ENCODE data around the gene SLC27A1. TPM values are rescaled to one million over a fixed set of nuclear protein-coding genes. Genes with fewer than 3 reads are reported as not detected.

SLC27A1 gene
- total RNA-seq, 1 donor from 2014 or later: 9.5 TPM

- no peaks in the 10 kb centered on the region for H3K9me3 ChIP-seq (ENCODE audit: insufficient read depth, low read depth, low read length)
- Mint-ChIP-seq H3K36me3 (ENCODE audit: low read depth, unreplicated experiment) (no peaks in the 10 kb centered on the region), H3K27me3 (ENCODE audit: low read depth, unreplicated experiment) (peaks cover 33% of the 10 kb centered on the region), H3K4me3 (ENCODE audit: unreplicated experiment) (no peak overlapping the region), H3K9me3 (ENCODE audit: unreplicated experiment) (no peaks in the 10 kb centered on the region), H3K27ac (ENCODE audit: unreplicated experiment) (no peak overlapping the region), H3K4me1 (ENCODE audit: low read depth, unreplicated experiment) (no peaks in the 10 kb centered on the region)
- H3K36me3 ChIP-seq (ENCODE audit: insufficient read depth, low read length): no peaks in the 10 kb centered on the region
- H2AFZ ChIP-seq (ENCODE audit: low read depth, low read length): no peak overlapping the region
- DNase-seq (ENCODE audit: low read depth): no peak
- peaks cover 22% of the 10 kb centered on the region for H3K27me3 ChIP-seq (ENCODE audit: insufficient read depth, low read length)
- no peaks in the 10 kb centered on the region for H4K20me1 ChIP-seq (ENCODE audit: insufficient read depth, low read length)
- no peak overlapping the region for H3K4me2 ChIP-seq (ENCODE audit: low read length)
- no peaks in the 10 kb centered on the region for H3K4me1 ChIP-seq (ENCODE audit: insufficient read depth, low read length)
- no peak for TF ChIP-seq CTCF (IDR thresholded peaks at IDR 0.05; ENCODE audit: insufficient read depth, low read depth, low read length)
- TF ChIP-seq EZH2 (IDR thresholded peaks at IDR 0.05; ENCODE audit: insufficient read depth, low read length): no peak
- FAIRE-seq: no peak
- no peak overlapping the region for H3K4me3 ChIP-seq (ENCODE audit: insufficient read depth, low read depth, low read length)
- no peak overlapping the region for H3K9ac ChIP-seq (ENCODE audit: low read length)
- no peaks in the 10 kb centered on the region for H3K79me2 ChIP-seq (ENCODE audit: insufficient read depth, low read length)
- H3K27ac ChIP-seq (ENCODE audit: low read depth, low read length): no peak overlapping the region
Observed at GRCh38 chr19:17458970-17459369, 11.4 kb upstream of the SLC27A1 start.

DNA sequence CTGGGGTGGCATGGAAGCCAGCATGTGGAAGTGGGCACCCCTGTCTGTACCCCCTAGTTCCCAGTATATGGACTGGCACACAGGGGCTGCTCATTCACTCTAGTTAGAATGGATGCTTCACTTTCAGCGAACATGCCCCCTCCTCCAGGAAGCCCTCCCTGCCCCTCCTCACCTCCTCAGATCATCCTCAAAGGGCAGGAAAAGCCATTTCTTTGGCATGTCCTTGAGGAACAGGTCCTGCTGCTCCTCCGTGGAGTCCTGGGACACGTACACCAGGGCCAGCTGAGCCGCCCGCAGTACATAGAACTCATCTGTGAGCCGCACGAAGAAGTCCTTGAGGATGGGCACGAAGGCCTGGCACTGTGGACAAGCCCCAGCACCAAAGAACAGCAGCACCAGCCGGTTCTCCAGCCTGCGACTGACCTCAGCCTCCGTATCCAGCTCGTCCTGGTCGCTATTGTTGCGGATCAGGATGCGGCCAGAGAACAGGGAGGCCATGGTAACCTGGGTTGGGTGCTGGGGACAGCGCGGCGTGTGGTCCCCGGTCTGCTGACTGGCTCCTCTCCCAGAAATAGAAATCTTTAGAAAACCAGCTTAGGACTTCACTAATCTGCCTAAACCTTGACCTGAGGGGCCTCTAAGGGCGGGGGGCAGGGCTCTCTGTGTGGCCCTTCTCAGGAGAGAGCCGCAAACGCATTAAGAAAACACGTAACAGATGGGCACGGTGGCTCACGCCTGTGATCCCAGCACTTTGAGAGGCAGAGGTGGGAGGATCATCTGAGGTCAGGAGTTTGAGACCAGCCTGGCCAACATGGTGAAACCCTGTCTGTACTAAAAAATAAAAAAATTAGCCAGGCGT is 9.7 kb upstream of the SLC27A1 start, which contains the start of gene NXNL1:
Gene NXNL1 (minus strand): TSS at position 555 of the 859 bp plus-strand sequence. CDS start 57 bp downstream, at position 498.
- no peaks in the 10 kb centered on the region for H3K9me3 Mint-ChIP-seq (ENCODE audit: unreplicated experiment)
- FAIRE-seq: no peak

More for the DNA sequence above, 9.7 kb upstream of the SLC27A1 start, which contains the start of gene NXNL1:
- Histone ChIP-seq H3K27me3 (ENCODE audit: insufficient read depth, low read length) (peaks cover 15% of the 10 kb centered on the region), H3K9ac (ENCODE audit: low read length) (no peak within 1 kb of the TSS), H2AFZ (ENCODE audit: low read depth, low read length) (no peak within 1 kb of the TSS), H3K4me1 (ENCODE audit: insufficient read depth, low read length) (no peaks in the 10 kb centered on the region), H3K4me3 (ENCODE audit: insufficient read depth, low read depth, low read length) (no peak within 1 kb of the TSS), H3K36me3 (ENCODE audit: insufficient read depth, low read length) (no peaks in the 10 kb centered on the region), H3K9me3 (ENCODE audit: insufficient read depth, low read depth, low read length) (no peaks in the 10 kb centered on the region), H3K4me2 (ENCODE audit: low read length) (no peak within 1 kb of the TSS), H3K79me2 (ENCODE audit: insufficient read depth, low read length) (no peaks in the 10 kb centered on the region), H3K27ac (ENCODE audit: low read depth, low read length) (no peak within 1 kb of the TSS), H4K20me1 (ENCODE audit: insufficient read depth, low read length) (no peaks in the 10 kb centered on the region)
- no peak for DNase-seq (ENCODE audit: low read depth)
- Mint-ChIP-seq H3K36me3 (ENCODE audit: low read depth, unreplicated experiment) (no peaks in the 10 kb centered on the region), H3K27ac (ENCODE audit: unreplicated experiment) (no peak within 1 kb of the TSS), H3K27me3 (ENCODE audit: low read depth, unreplicated experiment) (peaks cover 22% of the 10 kb centered on the region), H3K4me3 (ENCODE audit: unreplicated experiment) (no peak within 1 kb of the TSS), H3K4me1 (ENCODE audit: low read depth, unreplicated experiment) (no peaks in the 10 kb centered on the region)
- TF ChIP-seq CTCF (IDR thresholded peaks at IDR 0.05; ENCODE audit: insufficient read depth, low read depth, low read length) (no peak), EZH2 (IDR thresholded peaks at IDR 0.05; ENCODE audit: insufficient read depth, low read length) (no peak)
